Spleen (tissue), 11 donors: Measurements from ENCODE around the gene ANKRD44. TPM values are rescaled to one million over a fixed set of nuclear protein-coding genes. Genes with fewer than 3 reads are reported as not detected.

Experiments used
- DNase-seq: peaks from one replicate; pipeline ENCODE4 v3.0.0-alpha.2; 2020
- H3K27ac ChIP-seq, 8 donors: fragments of 200-600 bp; sonication (generic) in 7 of 8; 1 replicate in 4 of 8; 2 replicates in 4 of 8; pipeline versions ENCODE4 v1.5.0 to v1.8.0; 2016 to 2021; ENCODE audit warnings: inconsistent platforms in 4 of 8, mild to moderate bottlenecking in 4 of 8, moderate library complexity in 1 of 8
- H3K27me3 ChIP-seq, 7 donors: fragments of 200-600 bp; sonication (generic) in 6 of 7; replicated peaks in 1 of 7; 1 replicate in 4 of 7; 2 replicates in 3 of 7; pipeline versions ENCODE4 v1.5.0 to v1.8.0; 2016 to 2021; ENCODE audit warnings: inconsistent platforms in 3 of 7, mild to moderate bottlenecking in 1 of 7
- H3K36me3 ChIP-seq, 6 donors: fragments of 200-600 bp; sonication (generic) in 5 of 6; 1 replicate in 4 of 6; 2 replicates in 2 of 6; pipeline versions ENCODE4 v1.5.0 to v1.8.0; 2016 to 2021; ENCODE audit warnings: inconsistent platforms in 2 of 6
- H3K4me1 ChIP-seq, 6 donors: fragments of 200-600 bp; sonication (generic) in 5 of 6; 1 replicate in 3 of 6; 2 replicates in 3 of 6; pipeline versions ENCODE4 v1.5.0 to v1.8.0; 2016 to 2021; ENCODE audit warnings: inconsistent platforms in 3 of 6
- H3K4me3 ChIP-seq, 8 donors: fragments of 200-600 bp; sonication (generic) in 7 of 8; 1 replicate in 4 of 8; 2 replicates in 4 of 8; pipeline versions ENCODE4 v1.5.0 to v1.8.0; 2016 to 2021; ENCODE audit warnings: inconsistent platforms in 4 of 8, mild to moderate bottlenecking in 4 of 8, moderate library complexity in 2 of 8
- H3K9me3 ChIP-seq, 8 donors: fragments of 200-600 bp; sonication (generic) in 7 of 8; 1 replicate in 4 of 8; 2 replicates in 4 of 8; pipeline versions ENCODE4 v1.5.0 to v1.8.0; 2016 to 2021; ENCODE audit warnings: inconsistent platforms in 4 of 8
- CTCF ChIP-seq, 11 experiments: fragments of 200-600 bp in 7 of 11; fragments of 450-650 bp in 4 of 11; sonication (generic) in 4 of 11; IDR thresholded peaks in 8 of 11; conservative IDR thresholded peaks in 3 of 11; 1 replicate in 7 of 11; 2 replicates in 4 of 11; pipeline versions ENCODE4 v1.4.0 to v1.8.0; 2016 to 2021; ENCODE audit warnings: antibody characterized with exemption in 11 of 11, inconsistent platforms in 4 of 11, mild to moderate bottlenecking in 1 of 11
- POLR2A ChIP-seq, 3 donors: fragments of 450-650 bp; IDR thresholded peaks; one replicate each; pipeline ENCODE4 v1.5.1; 2017; ENCODE audit warnings: antibody characterized with exemption in 3 of 3, mild to moderate bottlenecking in 1 of 3
- POLR2AphosphoS5 ChIP-seq, 3 donors: sonication (generic); formaldehyde crosslinking; IDR thresholded peaks; one replicate each; pipeline ENCODE4 v1.5.1; 2017; ENCODE audit warnings: antibody characterized with exemption in 3 of 3
- WGBS, 5 donors: extraction: QIAGEN DNeasy Blood & Tissue Kit in 3 of 5; methylation state at CpG; one replicate each; pipeline versions ENCODE4 v1.1.5 to v1.1.7; 2013 to 2018; 5-methylcytosine and 5-hydroxymethylcytosine counted together
- intact Hi-C: fragments of 100-400 bp; cut with DNase I; formaldehyde crosslinking; loops from one replicate; pipeline ENCODE4 v1.15.0; 2023; ENCODE audit warnings: low total_unique reads
- polyA plus RNA-seq, 3 donors: library from polyadenylated mRNA; stranded (reverse); fragments of 200-250 nt; gene quantifications; one replicate each; pipeline ENCODE4 v1.2.1, GENCODE V29; 2013
- total RNA-seq, 7 donors: library from RNA; depleted of rRNA in 3 of 7; stranded (reverse); fragments of >200 nt in 3 of 7; fragmentation: NEBNext Ultra II Directional in 4 of 7; extraction: Animal tissue kit (Norgen Biotek cat#: 25700) in 4 of 7; gene quantifications; one replicate each; pipeline versions ENCODE4 v1.1.0 to v1.2.1, GENCODE V29; 2016 to 2021
- donor health status: healthy with polysubstance abuse.
- donor health status: DM: no; HTN: no; CAD: no; lungs with moderate emphysema.
- donor health status: DM: no; HTN: no; CAD: no.
- donor health status: Bipolar disorder and iron deficiency.
- donor health status: healthy.
- donor health status: DM: no; HTN: no; CAD: no.
- donor health status: DM: yes; HTN: yes; CAD: no.

Gene ANKRD44
- total and polyA plus RNA-seq, 10 donors: 16.0 to 183 (median 140) TPM

- H3K36me3 ChIP-seq: peaks cover 0 to 40% (median 7%) of the 10 kb centered on the region in 6 donors
- TF ChIP-seq POLR2A (IDR thresholded peaks at IDR 0.05): peak in 1 of 3 donors; percentile 7
- TF ChIP-seq POLR2AphosphoS5 (IDR thresholded peaks at IDR 0.05): no peak
- TF ChIP-seq CTCF (IDR thresholded peaks at IDR 0.05 in 8 of 11, conservative IDR thresholded peaks at IDR 0.05 in 3 of 11): no peak
- H3K4me1 ChIP-seq: peaks cover 9 to 88% (median 46%) of the 10 kb centered on the region in 6 donors
- H3K9me3 ChIP-seq: peaks cover 0 to 8% (median 0%) of the 10 kb centered on the region in 8 donors
- no peak for DNase-seq
- WGBS, 5 donors: 33 to 53% (median 44%) methylated on average over 6 of the region's 6 CpGs
- H3K4me3 ChIP-seq: no peak overlapping the region
- no peaks in the 10 kb centered on the region for H3K27me3 ChIP-seq
- peak overlapping the region; percentile 37 to 87 (median 71) for H3K27ac ChIP-seq
- intact Hi-C loops: no loop called here
Measured at GRCh38 chr2:197130318-197130717, 180.3 kb downstream of the ANKRD44 start.

GRCh38 chr2:197128897-197129296, 181.7 kb downstream of the ANKRD44 start:
- Histone ChIP-seq H3K4me1 (peaks cover 9 to 74% (median 46%) of the 10 kb centered on the region in 6 donors), H3K27ac (peak overlapping the region in 4 of 8 donors; percentile 77 to 87 (median 82)), H3K36me3 (peaks cover 0 to 41% (median 17%) of the 10 kb centered on the region in 6 donors), H3K4me3 (no peak overlapping the region), H3K27me3 (no peaks in the 10 kb centered on the region), H3K9me3 (peaks cover 0 to 8% (median 0%) of the 10 kb centered on the region in 8 donors)
- no peak for DNase-seq
- WGBS, 5 donors: 93 to 97% (median 96%) methylated on average over 5 of the region's 5 CpGs
- no peak for TF ChIP-seq CTCF (IDR thresholded peaks at IDR 0.05 in 8 of 11, conservative IDR thresholded peaks at IDR 0.05 in 3 of 11)
- TF ChIP-seq POLR2AphosphoS5 (IDR thresholded peaks at IDR 0.05): no peak
- TF ChIP-seq POLR2A (IDR thresholded peaks at IDR 0.05): no peak
- intact Hi-C loops: no loop called here

GRCh38 chr2:197128126-197128525, 182.5 kb downstream of the ANKRD44 start:
- 40 to 71% (median 58%) methylated on average over 1 of the region's 1 CpG for WGBS, 5 donors
- no peak for DNase-seq
- no peak for TF ChIP-seq CTCF (IDR thresholded peaks at IDR 0.05 in 8 of 11, conservative IDR thresholded peaks at IDR 0.05 in 3 of 11)
- no peak for TF ChIP-seq POLR2AphosphoS5 (IDR thresholded peaks at IDR 0.05)
- no peak for TF ChIP-seq POLR2A (IDR thresholded peaks at IDR 0.05)
- H3K36me3 ChIP-seq: peaks cover 0 to 46% (median 18%) of the 10 kb centered on the region in 6 donors
- no peak overlapping the region for H3K4me3 ChIP-seq
- peak overlapping the region in 2 of 8 donors; percentile 80 to 83 for H3K27ac ChIP-seq
- no peaks in the 10 kb centered on the region for H3K27me3 ChIP-seq
- peaks cover 9 to 68% (median 45%) of the 10 kb centered on the region in 6 donors for H3K4me1 ChIP-seq
- H3K9me3 ChIP-seq: peaks cover 0 to 8% (median 0%) of the 10 kb centered on the region in 8 donors
- intact Hi-C loops: no loop called here

- 94 to 99% (median 96%) methylated on average over 7 of the region's 7 CpGs for WGBS, 5 donors
- intact Hi-C loops: no loop called here
- peaks cover 14 to 67% (median 41%) of the 10 kb centered on the region in 6 donors for H3K4me1 ChIP-seq
Measured at GRCh38 chr2:197126630-197127352, 183.8 kb downstream of the ANKRD44 start.

More at GRCh38 chr2:197126630-197127352, 183.8 kb downstream of the ANKRD44 start:
- peaks cover 0 to 8% (median 0%) of the 10 kb centered on the region in 8 donors for H3K9me3 ChIP-seq
- no peaks in the 10 kb centered on the region for H3K27me3 ChIP-seq
- no peak for DNase-seq
- H3K36me3 ChIP-seq: peaks cover 0 to 50% (median 19%) of the 10 kb centered on the region in 6 donors
- no peak overlapping the region for H3K4me3 ChIP-seq
- peak overlapping the region in 1 of 8 donors; percentile 10 for H3K27ac ChIP-seq
- TF ChIP-seq CTCF (IDR thresholded peaks at IDR 0.05 in 8 of 11, conservative IDR thresholded peaks at IDR 0.05 in 3 of 11) (no peak), POLR2AphosphoS5 (IDR thresholded peaks at IDR 0.05) (no peak), POLR2A (IDR thresholded peaks at IDR 0.05) (no peak)
